Measurements from ENCODE around the gene STT3A.

The STT3A gene

DNA sequence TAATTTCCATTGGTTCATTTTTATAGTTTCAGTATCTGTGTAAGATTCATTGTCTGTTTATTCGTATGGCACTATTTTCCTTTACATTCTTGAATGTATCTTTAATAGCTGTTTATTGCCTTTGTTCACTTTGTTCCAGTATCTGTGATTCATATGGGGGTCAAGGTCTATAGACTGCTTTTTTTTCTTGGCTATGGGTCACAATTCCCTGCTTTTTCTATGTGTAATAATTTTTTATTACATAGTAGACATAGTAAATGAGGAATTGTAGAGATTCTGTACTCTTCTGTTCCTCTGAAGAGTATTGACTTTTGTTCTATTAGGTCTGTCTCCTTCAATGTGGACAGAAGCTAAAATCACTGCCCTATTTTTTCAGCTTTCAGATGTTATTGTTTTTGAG, 77.5 kb downstream of the STT3A start:
- no peak for DNase-seq

DNA sequence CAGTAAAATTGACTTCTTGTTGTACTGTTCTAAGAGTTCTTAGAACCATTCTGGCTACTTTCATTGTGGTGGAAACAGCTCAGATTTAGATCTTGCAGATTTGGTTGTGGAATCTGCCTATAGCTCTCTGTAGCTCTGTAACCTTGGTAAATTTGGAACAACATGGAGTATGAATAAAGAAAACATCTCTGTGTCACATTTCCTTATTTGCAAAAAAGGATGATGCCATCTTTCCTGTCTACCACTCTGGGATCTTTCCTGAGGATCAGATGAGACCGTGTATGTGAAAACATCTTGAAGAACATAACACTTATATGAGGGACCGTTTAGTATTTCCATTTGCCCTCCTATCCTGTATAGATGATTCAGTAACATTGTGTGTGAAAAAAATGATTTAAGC, 78.9 kb downstream of the STT3A start:
- DNase-seq: no peak

Data from activated T-cell treated with anti-CD3 and anti-CD28 coated beads, Interleukin-2, amount 50 U/mL, for 1 hour (primary cell).